ENCODE measurements around the gene AOPEP. TPM values are rescaled to one million over a fixed set of nuclear protein-coding genes. Genes with fewer than 3 reads are reported as not detected.

AOPEP gene
- total RNA-seq, 1 experiment from 2014 or later = 32.4 TPM

DNA sequence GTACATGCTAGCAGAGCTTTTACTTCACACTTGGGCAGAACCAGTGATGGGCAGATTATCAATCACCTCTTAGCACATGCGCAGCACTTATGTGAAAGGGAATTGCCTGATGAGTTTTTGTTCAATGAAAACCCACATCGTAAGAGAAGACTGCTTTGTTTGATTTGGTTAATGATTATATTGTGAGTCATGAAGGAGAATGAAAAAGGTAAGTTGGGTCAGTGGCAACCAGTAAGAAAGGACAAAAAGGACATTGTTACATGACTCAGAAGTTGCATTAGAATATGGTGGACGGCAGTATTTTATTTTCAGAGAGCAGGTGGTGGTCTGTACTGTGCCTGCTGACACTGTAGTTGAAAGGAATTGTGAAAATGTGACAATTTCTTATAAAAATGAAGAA, 127.4 kb downstream of the AOPEP start:
- H3K27me3 Mint-ChIP-seq (ENCODE audit: insufficient read depth, unreplicated experiment) = no peaks in the 10 kb centered on the region
- ChIA-PET CTCF (no interaction called here), POLR2A (interaction anchor here (0.6 to 1.8 kb wide), 3 partner anchors 13 to 212 kb away, joined by 3 to 5 read pairs (median 3); no protein-coding TSS in a partner anchor)
- TF ChIP-seq, protein P1, sequence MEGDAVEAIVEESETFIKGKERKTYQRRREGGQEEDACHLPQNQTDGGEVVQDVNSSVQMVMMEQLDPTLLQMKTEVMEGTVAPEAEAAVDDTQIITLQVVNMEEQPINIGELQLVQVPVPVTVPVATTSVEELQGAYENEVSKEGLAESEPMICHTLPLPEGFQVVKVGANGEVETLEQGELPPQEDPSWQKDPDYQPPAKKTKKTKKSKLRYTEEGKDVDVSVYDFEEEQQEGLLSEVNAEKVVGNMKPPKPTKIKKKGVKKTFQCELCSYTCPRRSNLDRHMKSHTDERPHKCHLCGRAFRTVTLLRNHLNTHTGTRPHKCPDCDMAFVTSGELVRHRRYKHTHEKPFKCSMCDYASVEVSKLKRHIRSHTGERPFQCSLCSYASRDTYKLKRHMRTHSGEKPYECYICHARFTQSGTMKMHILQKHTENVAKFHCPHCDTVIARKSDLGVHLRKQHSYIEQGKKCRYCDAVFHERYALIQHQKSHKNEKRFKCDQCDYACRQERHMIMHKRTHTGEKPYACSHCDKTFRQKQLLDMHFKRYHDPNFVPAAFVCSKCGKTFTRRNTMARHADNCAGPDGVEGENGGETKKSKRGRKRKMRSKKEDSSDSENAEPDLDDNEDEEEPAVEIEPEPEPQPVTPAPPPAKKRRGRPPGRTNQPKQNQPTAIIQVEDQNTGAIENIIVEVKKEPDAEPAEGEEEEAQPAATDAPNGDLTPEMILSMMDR (IDR thresholded peaks at IDR 0.05; ENCODE audit: unreplicated experiment) = no peak
- DNase-seq (ENCODE audit: unreplicated experiment) = no peak
- no peaks in the 10 kb centered on the region for H3K36me3 Mint-ChIP-seq (ENCODE audit: insufficient read depth, unreplicated experiment)
- H3K27ac Mint-ChIP-seq (ENCODE audit: low read depth, unreplicated experiment) = no peak overlapping the region
- no TSS peak for BruUV-seq (replicated peaks)
- peaks cover 13% of the 10 kb centered on the region for H3K4me1 Mint-ChIP-seq (ENCODE audit: insufficient read depth, unreplicated experiment)
- intact Hi-C loops (cut with micrococcal nuclease) = no loop called here
- H3K9me3 Mint-ChIP-seq (ENCODE audit: unreplicated experiment) = no peaks in the 10 kb centered on the region
- H3K4me3 Mint-ChIP-seq (ENCODE audit: unreplicated experiment) = no peak overlapping the region

DNA sequence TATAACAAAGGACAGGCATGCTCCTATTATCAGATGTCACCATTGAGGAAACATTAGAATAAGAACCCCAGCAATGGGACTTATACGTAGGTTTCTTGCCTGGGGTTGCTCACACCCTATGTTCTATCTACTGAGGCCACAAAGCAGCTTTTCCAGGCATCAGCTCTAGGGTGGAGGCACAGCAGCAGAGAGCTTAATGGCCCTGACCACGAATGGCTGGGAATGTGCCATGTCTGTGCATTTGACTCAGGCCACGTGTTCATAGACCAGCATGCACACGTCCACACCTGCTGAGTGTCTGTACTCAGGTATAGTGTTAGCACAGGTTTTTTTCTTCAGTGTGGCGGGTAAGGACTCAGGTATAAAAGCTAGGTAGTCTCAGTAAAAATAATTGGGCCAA, 129.4 kb downstream of the AOPEP start:
- intact Hi-C loops (cut with micrococcal nuclease) = no loop called here
- Mint-ChIP-seq H3K4me1 (ENCODE audit: insufficient read depth, unreplicated experiment) (peaks cover 13% of the 10 kb centered on the region), H3K4me3 (ENCODE audit: unreplicated experiment) (no peak overlapping the region), H3K27me3 (ENCODE audit: insufficient read depth, unreplicated experiment) (no peaks in the 10 kb centered on the region), H3K27ac (ENCODE audit: low read depth, unreplicated experiment) (no peak overlapping the region), H3K36me3 (ENCODE audit: insufficient read depth, unreplicated experiment) (no peaks in the 10 kb centered on the region), H3K9me3 (ENCODE audit: unreplicated experiment) (no peaks in the 10 kb centered on the region)
- CTCF ChIA-PET = interaction anchor here (0.6 to 0.7 kb wide), 2 partner anchors 23 to 78 kb away, joined by 3 read pairs; no protein-coding TSS in a partner anchor
- POLR2A ChIA-PET = interaction anchor here (1.5 kb wide), 1 partner anchor 9 kb away, joined by 4 read pairs; no protein-coding TSS in a partner anchor
- DNase-seq (ENCODE audit: unreplicated experiment) = no peak
- TF ChIP-seq, protein P1 (IDR thresholded peaks at IDR 0.05; ENCODE audit: unreplicated experiment) = no peak
- no TSS peak for BruUV-seq (replicated peaks)

DNA sequence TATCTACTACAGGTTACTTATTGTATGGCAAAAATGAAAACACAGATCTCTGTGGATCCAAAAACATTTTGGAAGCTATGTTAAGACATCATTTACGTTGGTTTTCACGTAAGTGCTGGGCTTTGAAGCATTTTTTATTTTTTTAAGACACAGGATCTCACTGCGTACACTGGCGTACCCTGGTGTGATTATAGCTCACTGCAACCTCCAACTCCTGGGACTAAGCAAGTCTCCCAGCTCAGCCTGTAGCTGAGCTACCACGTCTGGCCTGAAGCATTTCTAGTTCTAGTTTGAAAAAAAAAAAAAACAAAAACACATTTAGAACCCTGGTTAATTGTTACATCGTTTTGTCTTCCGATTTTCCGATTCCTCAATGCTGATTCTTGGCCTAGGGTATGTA, 131.3 kb downstream of the AOPEP start:
- TF ChIP-seq, protein P1 (IDR thresholded peaks at IDR 0.05; ENCODE audit: unreplicated experiment) = no peak
- no peaks in the 10 kb centered on the region for H3K27me3 Mint-ChIP-seq (ENCODE audit: insufficient read depth, unreplicated experiment)
- DNase-seq (ENCODE audit: unreplicated experiment) = no peak
- POLR2A ChIA-PET = no interaction called here
- H3K9me3 Mint-ChIP-seq (ENCODE audit: unreplicated experiment) = no peaks in the 10 kb centered on the region
- BruUV-seq (replicated peaks) = no TSS peak
- H3K4me3 Mint-ChIP-seq (ENCODE audit: unreplicated experiment) = no peak overlapping the region
- CTCF ChIA-PET = no interaction called here
- intact Hi-C loops (cut with micrococcal nuclease) = no loop called here
- H3K4me1 Mint-ChIP-seq (ENCODE audit: insufficient read depth, unreplicated experiment) = peaks cover 21% of the 10 kb centered on the region
- H3K36me3 Mint-ChIP-seq (ENCODE audit: insufficient read depth, unreplicated experiment) = no peaks in the 10 kb centered on the region
- H3K27ac Mint-ChIP-seq (ENCODE audit: low read depth, unreplicated experiment) = no peak overlapping the region

GRCh38 chr9:94859226-94859625, 132.7 kb downstream of the AOPEP start:
- TF ChIP-seq, protein P1 (IDR thresholded peaks at IDR 0.05; ENCODE audit: unreplicated experiment) = no peak
- no peaks in the 10 kb centered on the region for H3K27me3 Mint-ChIP-seq (ENCODE audit: insufficient read depth, unreplicated experiment)

More at GRCh38 chr9:94859226-94859625, 132.7 kb downstream of the AOPEP start:
- H3K4me1 Mint-ChIP-seq (ENCODE audit: insufficient read depth, unreplicated experiment) = peaks cover 21% of the 10 kb centered on the region
- POLR2A ChIA-PET = no interaction called here
- BruUV-seq (replicated peaks) = no TSS peak
- DNase-seq (ENCODE audit: unreplicated experiment) = no peak
- H3K36me3 Mint-ChIP-seq (ENCODE audit: insufficient read depth, unreplicated experiment) = no peaks in the 10 kb centered on the region
- intact Hi-C loops (cut with micrococcal nuclease) = no loop called here
- no peaks in the 10 kb centered on the region for H3K9me3 Mint-ChIP-seq (ENCODE audit: unreplicated experiment)
- CTCF ChIA-PET = interaction anchor here (0.6 kb wide), 1 partner anchor 17 kb away, joined by 3 read pairs; no protein-coding TSS in a partner anchor
- H3K4me3 Mint-ChIP-seq (ENCODE audit: unreplicated experiment) = no peak overlapping the region
- no peak overlapping the region for H3K27ac Mint-ChIP-seq (ENCODE audit: low read depth, unreplicated experiment)

All from MCF 10A (cell line).